H1 (cell line): ENCODE measurements around the gene NXPE1. TPM values are rescaled to one million over a fixed set of nuclear protein-coding genes. Genes with fewer than 3 reads are reported as not detected.
A peak's percentile ranks its signal among the peaks of the same experiment; 100 is the strongest.

Source experiments
- CTCF ChIA-PET: fragments of 300-600 bp; sonication (Branson Sonifier 250); formaldehyde crosslinking; loops from one replicate; lab custom pipeline; 2021; ENCODE audit not compliant: partially characterized antibody; lab: Charles Lee
- POLR2A ChIA-PET: fragments of 300-600 bp; sonication (Branson Sonifier 250); formaldehyde crosslinking; loops from one replicate; lab custom pipeline; 2021; ENCODE audit warnings: inconsistent platforms; ENCODE audit not compliant: partially characterized antibody; lab: Charles Lee
- DNase-seq, 2 experiments: peaks; one replicate each; pipeline versions ENCODE4 v3.0.0 to v3.0.0-alpha.2; 2010 to 2022; ENCODE audit warnings: low spot score in 2 of 2, low read depth in 1 of 2, mixed read lengths in 1 of 2
- FAIRE-seq: peaks from 2 replicates; lab custom pipeline; 2011; peaks lifted over from hg19 to GRCh38; lab: Jason Lieb, UNC
- H2AFZ ChIP-seq: 2 replicates; pipeline ENCODE4 v1.8.1; 2012; ENCODE audit warnings: low read length, inconsistent platforms
- H2AK5ac ChIP-seq: 2 replicates; pipeline ENCODE4 v1.6.1; 2013; ENCODE audit warnings: low read depth, low read length
- H2BK120ac ChIP-seq: replicated peaks from 2 replicates; pipeline ENCODE3; 2013; ENCODE audit warnings: low read depth, low read length, inconsistent platforms
- H2BK12ac ChIP-seq: 2 replicates; pipeline ENCODE4 v1.6.1; 2013; ENCODE audit warnings: low read depth, low read length
- H2BK15ac ChIP-seq: 2 replicates; pipeline ENCODE4 v1.6.1; 2013; ENCODE audit warnings: low read length
- H2BK20ac ChIP-seq: 2 replicates; pipeline ENCODE4 v1.6.1; 2013; ENCODE audit warnings: low read length
- H2BK5ac ChIP-seq: 2 replicates; pipeline ENCODE4 v1.6.1; 2013; ENCODE audit warnings: low read depth, low read length
- H3K14ac ChIP-seq: 2 replicates; pipeline ENCODE4 v1.6.1; 2013; ENCODE audit warnings: inconsistent platforms; ENCODE audit not compliant: insufficient read length
- H3K18ac ChIP-seq: 2 replicates; pipeline ENCODE4 v1.6.1; 2013; ENCODE audit warnings: low read length; ENCODE audit errors: extremely low read depth
- H3K23ac ChIP-seq: 2 replicates; pipeline ENCODE4 v1.6.1; 2013; ENCODE audit warnings: inconsistent platforms; ENCODE audit not compliant: insufficient read length
- H3K23me2 ChIP-seq: 2 replicates; pipeline ENCODE4 v1.6.1; 2013; ENCODE audit warnings: low read depth, low read length
- H3K27ac ChIP-seq: 2 replicates; pipeline ENCODE4 v1.6.1; 2011; ENCODE audit warnings: low read depth, low read length, inconsistent platforms
- H3K27me3 ChIP-seq, 4 experiments: replicated peaks in 1 of 4; 1 replicate in 1 of 4; 2 replicates in 3 of 4; pipeline versions ENCODE4 v1.6.1 to v1.8.1; 2011 to 2013; ENCODE audit warnings: low read length in 3 of 4, mild to moderate bottlenecking in 3 of 4, inconsistent platforms in 2 of 4, mixed read lengths in 2 of 4, moderate library complexity in 1 of 4; ENCODE audit not compliant: control insufficient read depth in 3 of 4, insufficient read depth in 3 of 4; ENCODE audit errors: extremely low read depth in 1 of 4
- H3K36me3 ChIP-seq, 4 experiments: 2 replicates each; pipeline versions ENCODE4 v1.6.1 to v1.8.1; 2011 to 2013; ENCODE audit warnings: mild to moderate bottlenecking in 4 of 4, low read length in 3 of 4, moderate library complexity in 2 of 4, control low read depth in 1 of 4, inconsistent platforms in 1 of 4; ENCODE audit not compliant: insufficient read depth in 4 of 4, control insufficient read depth in 2 of 4
- H3K4ac ChIP-seq: replicated peaks from 2 replicates; pipeline ENCODE3; 2013; ENCODE audit warnings: low read length, low read depth, mixed read lengths, inconsistent platforms; ENCODE audit not compliant: insufficient read length
- H3K4me1 ChIP-seq, 4 experiments: replicated peaks in 1 of 4; 1 replicate in 1 of 4; 2 replicates in 3 of 4; pipeline versions ENCODE4 v1.6.1 to v1.8.1; 2011 to 2013; ENCODE audit warnings: low read length in 3 of 4, inconsistent platforms in 2 of 4, mixed read lengths in 1 of 4; ENCODE audit not compliant: insufficient read depth in 4 of 4, control insufficient read depth in 3 of 4
- H3K4me2 ChIP-seq, 2 experiments: 2 replicates each; pipeline versions ENCODE4 v1.6.1 to v1.8.1; 2011 to 2013; ENCODE audit warnings: low read depth in 2 of 2, low read length in 2 of 2, control low read depth in 1 of 2, inconsistent platforms in 1 of 2, mild to moderate bottlenecking in 1 of 2; ENCODE audit not compliant: insufficient read depth in 1 of 2
- H3K4me3 ChIP-seq, 4 experiments: fragments of 200-600, 300-600 bp in 1 of 4; sonication (generic), shearing (Covaris generic), sonication (Bioruptor Twin) in 1 of 4; 2 replicates each; pipeline versions ENCODE4 v1.5.1 to v1.8.1; 2011 to 2016; ENCODE audit warnings: low read length in 4 of 4, low read depth in 3 of 4, control low read depth in 2 of 4, inconsistent platforms in 2 of 4, mild to moderate bottlenecking in 2 of 4, mixed read lengths in 1 of 4, moderate library complexity in 1 of 4; ENCODE audit not compliant: insufficient read depth in 2 of 4; ENCODE audit errors: extremely low read depth in 1 of 4
- H3K56ac ChIP-seq: replicated peaks from 2 replicates; pipeline ENCODE3; 2013; ENCODE audit warnings: low read depth, mild to moderate bottlenecking, mixed read lengths, low read length, inconsistent platforms; ENCODE audit not compliant: insufficient read length
- H3K79me1 ChIP-seq: 2 replicates; pipeline ENCODE4 v1.6.1; 2013; ENCODE audit warnings: low read depth, low read length, control low read depth
- H3K79me2 ChIP-seq, 2 experiments: 2 replicates each; pipeline versions ENCODE4 v1.6.1 to v1.8.1; 2012 to 2013; ENCODE audit warnings: low read length in 2 of 2, mild to moderate bottlenecking in 2 of 2, inconsistent platforms in 1 of 2; ENCODE audit not compliant: insufficient read depth in 2 of 2, control insufficient read depth in 1 of 2
- H3K9ac ChIP-seq, 4 experiments: replicated peaks in 1 of 4; 1 replicate in 1 of 4; 2 replicates in 3 of 4; pipeline versions ENCODE4 v1.6.1 to v1.8.1; 2011 to 2013; ENCODE audit warnings: low read depth in 3 of 4, low read length in 3 of 4, control low read depth in 2 of 4, mild to moderate bottlenecking in 2 of 4, moderate library complexity in 2 of 4, inconsistent platforms in 1 of 4; ENCODE audit errors: extremely low read depth in 1 of 4
- H3K9me3 ChIP-seq, 2 experiments: 2 replicates each; pipeline versions ENCODE4 v1.6.1 to v1.8.1; 2012 to 2013; ENCODE audit warnings: mild to moderate bottlenecking in 2 of 2, moderate library complexity in 2 of 2, control low read depth in 1 of 2, inconsistent platforms in 1 of 2, low read depth in 1 of 2, low read length in 1 of 2, mixed read lengths in 1 of 2; ENCODE audit not compliant: insufficient read depth in 2 of 2
- H4K20me1 ChIP-seq, 2 experiments: replicated peaks in 1 of 2; 2 replicates each; pipeline versions ENCODE3 to v1.8.1; 2011 to 2013; ENCODE audit warnings: inconsistent platforms in 2 of 2, low read length in 2 of 2, mild to moderate bottlenecking in 1 of 2; ENCODE audit not compliant: insufficient read depth in 2 of 2, control insufficient read depth in 1 of 2
- H4K5ac ChIP-seq: 2 replicates; pipeline ENCODE4 v1.6.1; 2013; ENCODE audit warnings: low read length, low read depth, mixed read lengths, inconsistent platforms; ENCODE audit not compliant: insufficient read length
- H4K8ac ChIP-seq: 2 replicates; pipeline ENCODE4 v1.8.0; 2013; ENCODE audit warnings: mild to moderate bottlenecking, moderate library complexity, low read length, inconsistent platforms; ENCODE audit not compliant: insufficient read depth; ENCODE audit errors: extremely low read depth
- H4K91ac ChIP-seq: replicated peaks from 2 replicates; pipeline ENCODE3; 2013; ENCODE audit warnings: low read length, mixed read lengths, inconsistent platforms; ENCODE audit not compliant: insufficient read length
- CTCF ChIP-seq, 3 experiments: IDR thresholded peaks; 1 replicate in 2 of 3; 2 replicates in 1 of 3; pipeline versions ENCODE4 v1.5.1 to v1.6.1; 2011; ENCODE audit warnings: low read length in 3 of 3, mild to moderate bottlenecking in 3 of 3, inconsistent platforms in 2 of 3, low read depth in 1 of 3, moderate library complexity in 1 of 3; ENCODE audit not compliant: insufficient read depth in 1 of 3; ENCODE audit errors: control extremely low read depth in 1 of 3
- EP300 ChIP-seq, 2 experiments: IDR thresholded peaks; 1 replicate in 1 of 2; 2 replicates in 1 of 2; pipeline ENCODE4 v1.6.1; 2011 to 2012; ENCODE audit warnings: low read depth in 2 of 2, low read length in 2 of 2, mild to moderate bottlenecking in 2 of 2, borderline replicate concordance in 1 of 2, inconsistent platforms in 1 of 2, moderate library complexity in 1 of 2
- RAD21 ChIP-seq, 2 experiments: IDR thresholded peaks in 1 of 2; conservative IDR thresholded peaks in 1 of 2; 2 replicates each; pipeline ENCODE4 v1.6.1; 2011; ENCODE audit warnings: low read depth in 2 of 2, low read length in 2 of 2, improper control_type of control experiment in 1 of 2, inconsistent platforms in 1 of 2, mild to moderate bottlenecking in 1 of 2, moderate library complexity in 1 of 2
- WGBS, 2 experiments: shearing (Covaris generic) in 1 of 2; methylation state at CpG; one replicate each; pipeline versions ENCODE4 v1.1.6 to v1.1.7; 2013 to 2015; ENCODE audit warnings: low lambda C conversion rate in 2 of 2, mixed read lengths in 2 of 2, inconsistent platforms in 1 of 2, low coverage in 1 of 2, missing lambda C conversion rate in 1 of 2; ENCODE audit not compliant: insufficient replicate concordance in 2 of 2, insufficient coverage in 1 of 2, insufficient read length in 1 of 2; ENCODE audit errors: extremely low coverage in 1 of 2, missing lambda C conversion rate in 1 of 2; 5-methylcytosine and 5-hydroxymethylcytosine counted together
- polyA plus RNA-seq, 7 experiments: library from polyadenylated mRNA; depleted of rRNA in 3 of 7; stranded (reverse) in 5 of 7; unstranded in 2 of 7; fragments of >200 nt in 5 of 7; fragments of 200-250 nt in 2 of 7; gene quantifications; 1 replicate in 5 of 7; 2 replicates in 1 of 7; 4 replicates in 1 of 7; pipeline versions ENCODE4 v1.2.1 to v1.2.3, GENCODE V29; 2011 to 2013; ENCODE audit warnings: missing spikeins in 2 of 7, mixed read lengths in 2 of 7
- total RNA-seq: library from RNA; stranded (reverse); fragmentation: NEBNext Ultra II Directional; extraction: Animal tissue kit (Norgen Biotek cat#: 25700); gene quantifications from 2 replicates; pipeline ENCODE4 v1.2.1, GENCODE V29; 2021

The NXPE1 gene
- total and polyA plus RNA-seq, 2 of the 8 experiments (the other 6 are each of a cell fraction or from before 2014, with no cell fraction given) = not detected

- WGBS, 2 experiments = 88% methylated on average over 2 of the region's 2 CpGs; no CpG with 5 or more reads in 1 of the 2 experiments
- H3K4ac ChIP-seq = no peak overlapping the region
- no peaks in the 10 kb centered on the region for H3K79me1 ChIP-seq
- POLR2A ChIA-PET = no interaction called here
- H3K23ac ChIP-seq = no peak overlapping the region
- H3K79me2 ChIP-seq = no peaks in the 10 kb centered on the region
- TF ChIP-seq EP300 (IDR thresholded peaks at IDR 0.05; ENCODE audit: borderline replicate concordance in 1 of 2, low read depth in 2 of 2, low read length in 2 of 2) (no peak), CTCF (IDR thresholded peaks at IDR 0.05; ENCODE audit: control extremely low read depth in 1 of 3, insufficient read depth in 1 of 3, low read depth in 1 of 3, low read length in 3 of 3) (peak in 1 of 3 experiments; percentile 10; a peak in 1 of 4 replicates), RAD21 (IDR thresholded peaks at IDR 0.05 in 1 of 2, conservative IDR thresholded peaks at IDR 0.05 in 1 of 2; ENCODE audit: low read depth in 2 of 2, low read length in 2 of 2) (peak in 1 of 2 experiments; percentile 21; a peak in 1 of 4 replicates)
- FAIRE-seq = no peak
- H3K18ac ChIP-seq = no peak overlapping the region
- H2BK12ac ChIP-seq = no peak overlapping the region
- no peak overlapping the region for H4K91ac ChIP-seq
- H3K23me2 ChIP-seq = no peaks in the 10 kb centered on the region
- H3K4me3 ChIP-seq = no peak overlapping the region
- no peak overlapping the region for H4K8ac ChIP-seq
- H3K56ac ChIP-seq = no peak overlapping the region
- no peak overlapping the region for H3K27ac ChIP-seq
- DNase-seq = no peak
- H3K9me3 ChIP-seq = no peaks in the 10 kb centered on the region
- H2AFZ ChIP-seq = no peak overlapping the region
- no peaks in the 10 kb centered on the region for H3K27me3 ChIP-seq
- no peak overlapping the region for H2BK5ac ChIP-seq
- no peak overlapping the region for H3K4me2 ChIP-seq
- no peak overlapping the region for H2BK120ac ChIP-seq
- no peaks in the 10 kb centered on the region for H3K36me3 ChIP-seq
- H2BK20ac ChIP-seq = no peak overlapping the region
- no peak overlapping the region for H3K9ac ChIP-seq
- no peak overlapping the region for H4K5ac ChIP-seq
- H4K20me1 ChIP-seq = no peaks in the 10 kb centered on the region
- no peak overlapping the region for H2AK5ac ChIP-seq
- H3K4me1 ChIP-seq = no peaks in the 10 kb centered on the region
- CTCF ChIA-PET = no interaction called here
- H2BK15ac ChIP-seq = no peak overlapping the region
- H3K14ac ChIP-seq = no peak overlapping the region
Observed at GRCh38 chr11:114511538-114511937, 48.1 kb downstream of the NXPE1 start.
